ENCODE data around the gene TRAPPC12.

Gene TRAPPC12

GRCh38 chr2:3456125-3456524 lies 76.6 kb downstream of the TRAPPC12 start:
- DNase-seq (ENCODE audit: low spot score) = no peak

GRCh38 chr2:3457524-3458395 lies 78.3 kb downstream of the TRAPPC12 start:
- no peak for DNase-seq (ENCODE audit: low spot score)

- no peak for DNase-seq (ENCODE audit: low spot score)
Measured at GRCh38 chr2:3458396-3459184, 79.1 kb downstream of the TRAPPC12 start.

GRCh38 chr2:3459185-3460015 lies 79.9 kb downstream of the TRAPPC12 start:
- DNase-seq (ENCODE audit: low spot score) = no peak

DNA sequence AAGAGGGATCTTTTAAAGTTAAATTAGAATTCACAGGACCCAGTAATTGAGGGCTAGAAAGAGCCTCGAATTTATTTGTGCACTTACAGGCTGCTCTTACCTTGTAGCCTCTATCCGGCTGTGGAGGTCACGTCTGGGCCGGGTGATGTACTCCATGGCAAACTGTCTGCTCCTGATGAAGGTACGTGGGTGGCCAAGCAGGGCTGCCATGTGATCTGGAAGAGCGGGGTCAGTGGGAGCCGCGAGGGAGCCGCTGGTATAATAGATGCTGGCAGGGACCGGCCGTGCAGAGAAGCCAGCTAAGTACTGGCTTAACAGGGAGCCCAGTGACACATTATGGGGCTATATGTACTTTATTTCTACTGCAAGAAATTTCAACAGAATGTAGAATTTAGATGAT lies 80.7 kb downstream of the TRAPPC12 start:
- DNase-seq (ENCODE audit: low spot score) = no peak

DNA sequence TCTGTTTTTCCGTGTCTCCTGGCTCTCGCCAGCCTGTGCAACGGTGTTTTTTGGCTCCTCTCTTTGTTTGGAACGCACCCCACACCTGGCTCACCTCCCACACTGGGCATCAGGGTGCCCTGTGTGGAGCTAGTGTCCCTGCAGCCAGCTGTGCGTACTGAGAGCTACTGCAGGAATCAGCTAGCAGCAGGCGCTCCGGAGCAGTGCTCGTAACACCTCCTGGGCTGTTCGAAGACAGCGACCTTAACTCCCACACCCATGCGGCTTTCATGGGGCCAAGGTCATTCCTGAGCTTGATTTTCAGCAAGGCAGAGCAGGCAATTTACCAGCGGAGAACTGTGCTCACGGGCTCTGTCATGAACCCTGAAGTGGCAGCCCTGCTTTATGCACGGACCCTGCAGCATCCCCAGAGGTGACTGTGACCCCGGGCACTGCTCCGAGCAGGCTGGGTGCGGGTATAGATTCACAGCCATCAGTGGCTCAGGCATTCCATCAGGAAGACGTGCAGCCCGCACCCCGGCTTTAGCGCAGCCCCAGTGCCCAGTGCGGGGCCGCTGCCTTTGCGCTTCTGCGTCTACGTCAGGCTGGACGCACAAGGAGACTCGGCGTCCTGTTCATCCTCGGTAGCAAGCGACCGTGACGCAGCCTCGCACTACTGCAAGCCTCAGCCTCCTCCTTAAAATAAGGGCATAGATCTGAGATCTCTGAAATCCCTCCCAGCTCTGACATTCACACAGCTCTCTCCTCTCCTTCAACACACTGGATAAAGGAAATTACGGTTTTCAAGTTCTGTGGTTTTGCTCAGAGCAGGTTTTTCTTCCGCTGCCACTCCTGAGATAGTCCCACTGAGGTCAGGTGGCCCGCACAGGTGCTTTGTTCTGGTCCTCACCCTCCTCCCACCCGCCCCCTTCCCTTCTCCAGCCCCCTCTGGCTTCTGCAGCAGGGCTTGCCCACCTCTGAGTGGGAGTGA lies 81.6 kb downstream of the TRAPPC12 start:
- no peak for DNase-seq (ENCODE audit: low spot score)

- peak; percentile 73 for DNase-seq (ENCODE audit: low spot score)
Measured at GRCh38 chr2:3461801-3462492, 82.5 kb downstream of the TRAPPC12 start.

DNA sequence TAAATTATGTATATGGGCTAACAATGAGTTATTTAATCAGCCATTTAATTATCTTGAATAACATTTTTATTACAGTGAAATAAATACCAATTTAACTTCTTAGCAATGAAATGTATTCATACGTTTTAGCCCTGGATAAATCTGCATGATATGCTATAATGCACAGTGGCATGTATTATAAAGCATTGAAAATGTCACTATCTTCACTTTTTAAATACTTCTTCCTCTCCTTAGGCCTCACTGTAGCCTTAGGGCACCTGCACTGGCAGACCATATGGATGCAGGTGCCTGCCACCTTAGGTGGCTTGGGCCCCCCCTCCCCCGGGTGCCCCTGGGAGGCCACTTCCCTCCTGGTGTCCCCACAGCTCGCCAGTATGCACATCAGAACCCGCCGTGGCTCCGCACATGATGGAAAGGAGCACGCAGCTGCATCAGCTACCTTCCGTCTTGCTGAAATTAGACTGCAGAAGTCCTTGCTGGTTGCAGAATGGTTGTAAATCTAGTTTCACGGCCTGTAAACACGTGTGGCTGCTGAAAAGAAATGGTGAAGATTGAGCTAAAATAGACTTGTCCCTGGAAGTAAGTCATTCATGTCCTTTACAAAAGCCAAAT lies 83.1 kb downstream of the TRAPPC12 start:
- DNase-seq (ENCODE audit: low spot score) = no peak

- DNase-seq (ENCODE audit: low spot score) = no peak
Measured at GRCh38 chr2:3463186-3463835, 83.8 kb downstream of the TRAPPC12 start.

DNA sequence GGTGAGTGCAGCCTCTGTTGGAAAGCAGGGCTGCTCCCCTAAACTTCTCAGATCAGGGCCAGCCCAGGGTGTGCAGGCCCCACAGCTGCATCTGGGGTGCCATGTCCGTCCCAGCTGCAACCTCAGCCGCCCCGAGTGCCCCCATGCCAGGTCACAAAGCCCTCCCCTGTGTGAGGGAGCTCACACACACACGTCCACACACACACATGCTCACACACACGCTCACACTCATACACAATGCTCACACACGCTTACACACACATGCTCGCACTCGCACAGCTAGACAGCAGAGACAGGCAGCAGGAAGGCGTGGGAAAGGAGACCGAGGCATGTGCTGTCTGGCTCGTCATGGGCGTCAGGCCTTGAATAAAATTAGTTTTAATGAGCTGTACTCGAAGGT lies 84.5 kb downstream of the TRAPPC12 start:
- no peak for DNase-seq (ENCODE audit: low spot score)

DNA sequence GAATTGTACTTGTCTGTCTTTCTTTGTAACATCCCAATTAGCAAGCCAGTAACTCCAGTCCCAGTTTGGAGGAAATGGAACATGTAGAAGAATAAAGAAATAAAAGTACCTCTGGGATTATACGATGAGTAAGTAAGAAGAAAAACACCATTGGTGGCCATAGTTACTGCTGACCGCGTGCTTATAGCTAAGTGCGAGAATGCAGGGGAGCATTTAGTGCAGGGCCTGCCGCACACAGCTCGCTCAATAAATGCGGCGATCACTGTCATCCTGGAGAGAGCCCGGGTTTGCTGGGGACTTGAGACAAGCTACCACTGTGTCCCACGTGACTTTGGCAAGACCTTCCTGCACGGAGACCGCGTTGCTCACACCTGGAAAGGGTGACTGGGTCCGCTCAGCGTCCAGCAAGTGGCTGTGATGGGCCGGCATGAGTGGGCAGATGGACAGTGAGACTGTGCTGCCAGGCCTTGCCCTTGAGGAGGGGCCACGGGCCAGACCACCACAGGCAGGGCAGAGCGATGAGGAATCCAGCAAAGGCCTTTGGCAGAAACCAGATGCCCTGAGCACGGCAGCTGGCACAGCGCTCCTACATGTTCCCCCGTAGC lies 85.0 kb downstream of the TRAPPC12 start:
- no peak for DNase-seq (ENCODE audit: low spot score)

- no peak for DNase-seq (ENCODE audit: low spot score)
Measured at GRCh38 chr2:3465328-3465727, 85.8 kb downstream of the TRAPPC12 start.

DNA sequence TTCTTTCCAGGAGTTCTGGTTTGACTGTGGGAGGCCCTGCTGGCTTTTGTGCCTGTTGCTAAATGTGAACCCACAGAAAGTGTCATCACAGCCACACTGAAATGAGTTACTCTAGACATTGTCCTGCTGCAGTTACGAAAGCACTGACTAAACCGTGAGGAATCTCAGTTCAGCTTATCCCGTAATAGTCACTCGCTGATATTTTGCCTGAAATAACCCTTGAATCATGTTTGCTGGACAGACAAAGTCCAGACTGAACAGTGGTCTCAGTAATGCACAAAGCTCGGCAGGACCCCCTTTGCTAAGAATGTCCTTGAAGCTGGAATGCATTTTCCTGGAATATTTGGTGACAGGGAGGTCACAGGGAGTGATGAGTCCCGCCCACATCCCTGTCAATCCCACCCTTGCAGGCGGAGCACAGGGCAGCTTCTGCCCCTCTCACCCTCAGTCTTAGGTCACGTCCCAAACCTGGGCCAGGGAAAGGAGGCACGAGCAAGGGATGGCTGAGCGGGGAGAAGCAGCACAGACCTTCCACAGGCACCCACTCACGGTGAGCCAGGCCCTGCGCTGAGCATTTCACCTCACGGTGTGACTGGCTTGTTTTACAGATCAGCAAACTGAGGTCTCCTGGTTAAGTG lies 86.5 kb downstream of the TRAPPC12 start:
- DNase-seq (ENCODE audit: low spot score) = peak; percentile 67

DNA sequence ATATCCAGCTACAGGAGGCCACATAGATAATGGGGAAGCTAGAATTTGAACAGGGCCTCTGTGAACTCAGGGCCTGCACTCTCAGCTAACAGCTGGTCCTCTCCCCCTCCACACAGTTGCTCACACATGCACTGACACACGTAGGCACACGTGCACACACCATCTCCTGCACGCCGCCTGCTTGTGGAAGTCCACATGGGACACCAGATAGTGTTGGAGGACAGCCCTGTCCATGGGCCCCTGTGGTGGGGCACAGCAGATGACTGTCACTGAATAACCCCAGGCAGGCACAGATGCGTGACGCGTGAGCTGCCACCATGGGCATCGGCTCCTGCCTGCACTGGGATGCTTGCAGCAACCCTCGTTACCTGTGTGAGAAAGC lies 87.0 kb downstream of the TRAPPC12 start:
- no peak for DNase-seq (ENCODE audit: low spot score)

DNA sequence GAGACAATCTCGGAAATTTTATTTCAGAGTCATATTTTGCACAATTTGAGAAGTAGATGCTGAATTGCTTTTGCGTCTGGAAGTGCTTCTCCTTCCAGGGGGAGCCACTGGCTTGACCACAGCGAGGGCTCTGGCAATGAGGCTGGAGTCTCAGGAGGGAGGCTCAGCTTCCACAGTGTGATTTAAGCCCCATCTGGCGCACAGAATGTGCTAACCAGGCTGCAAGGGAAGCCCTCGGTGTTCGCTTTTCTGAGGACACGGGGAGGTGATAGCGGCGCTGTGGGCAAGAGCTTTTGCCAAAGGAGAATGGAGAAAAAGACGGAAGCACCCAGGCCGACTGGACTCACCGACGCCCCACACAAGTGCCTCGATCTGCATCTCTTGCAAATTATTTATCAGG lies 87.5 kb downstream of the TRAPPC12 start:
- no peak for DNase-seq (ENCODE audit: low spot score)

DNA sequence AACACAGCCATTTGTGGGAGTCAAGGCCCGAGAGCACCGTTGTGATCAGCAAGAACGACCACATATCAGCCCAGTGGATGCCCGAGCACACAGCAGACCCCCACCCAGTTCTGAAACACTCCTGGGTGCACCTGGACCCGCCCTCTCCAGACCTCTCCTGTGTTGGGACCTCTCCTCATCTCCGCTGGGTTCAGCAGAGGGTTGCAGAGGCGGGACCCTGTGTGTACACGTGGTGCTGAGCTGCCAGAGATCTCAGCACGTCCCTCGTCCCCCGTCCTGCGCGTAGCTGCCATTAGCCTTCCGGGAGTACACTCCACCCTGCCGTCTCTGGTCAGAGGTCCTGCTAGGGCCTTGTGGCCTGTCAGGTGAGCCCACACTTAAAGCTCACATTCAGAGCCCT lies 88.2 kb downstream of the TRAPPC12 start:
- DNase-seq (ENCODE audit: low spot score) = no peak

DNA sequence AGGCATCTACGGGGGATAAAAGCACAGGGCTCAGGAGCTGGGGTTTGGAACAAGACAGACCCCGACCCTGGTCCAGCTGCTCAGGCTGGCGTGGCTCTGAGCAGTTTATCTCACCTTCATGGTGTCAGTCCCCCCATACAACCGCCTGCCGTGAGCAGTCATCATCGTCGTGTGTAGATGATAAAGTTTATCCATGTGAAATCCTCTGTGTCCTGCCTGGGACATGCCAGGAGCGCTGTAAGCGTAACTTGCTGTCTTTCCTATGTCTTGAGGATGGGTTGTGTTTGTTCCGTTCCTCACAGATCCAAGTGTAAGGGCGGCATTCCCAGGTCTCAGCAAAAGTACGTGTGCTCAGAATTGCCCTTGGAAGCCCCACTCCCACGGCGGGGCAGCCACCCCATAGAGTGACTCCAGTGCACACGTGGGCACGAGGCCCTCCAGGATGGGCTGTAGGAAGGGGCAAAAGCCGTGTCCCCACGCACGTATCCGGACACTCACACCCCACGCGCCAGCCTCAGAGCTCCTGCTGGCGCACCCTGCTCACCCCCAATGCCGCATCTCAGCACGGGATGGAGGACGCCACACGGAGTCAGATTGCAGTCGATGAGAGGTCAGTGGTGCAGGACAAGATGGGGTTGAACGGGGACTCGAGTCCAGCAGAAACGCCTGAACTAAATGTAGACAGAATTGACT lies 88.9 kb downstream of the TRAPPC12 start:
- DNase-seq (ENCODE audit: low spot score) = no peak

DNA sequence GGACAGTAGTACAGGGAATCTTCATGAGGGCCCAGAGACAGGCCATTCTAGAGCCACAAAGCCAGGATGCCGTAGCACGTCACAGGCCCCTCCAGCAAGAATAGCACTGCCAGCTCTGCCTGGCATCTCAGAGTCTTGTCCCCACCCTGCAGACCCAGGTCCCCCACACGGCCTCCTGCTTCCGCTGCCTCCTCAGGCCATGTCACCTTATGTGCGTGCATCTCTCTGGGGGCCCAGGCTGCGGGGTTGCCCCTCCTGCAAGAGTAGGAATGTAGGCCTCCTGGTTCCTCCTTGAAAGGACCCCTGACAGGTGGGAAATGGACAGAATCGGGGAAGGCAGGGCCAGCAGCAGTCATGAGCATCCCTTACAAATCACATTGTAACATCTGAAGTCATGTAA lies 90.0 kb downstream of the TRAPPC12 start:
- DNase-seq (ENCODE audit: low spot score) = no peak
